ENCODE results near the gene BFSP1. TPM values are rescaled to one million over a fixed set of nuclear protein-coding genes. Genes with fewer than 3 reads are reported as not detected.

BFSP1 gene
- total RNA-seq, 4 donors from 2014 or later: 0.18 to 0.46 TPM; not detected in 2

DNA sequence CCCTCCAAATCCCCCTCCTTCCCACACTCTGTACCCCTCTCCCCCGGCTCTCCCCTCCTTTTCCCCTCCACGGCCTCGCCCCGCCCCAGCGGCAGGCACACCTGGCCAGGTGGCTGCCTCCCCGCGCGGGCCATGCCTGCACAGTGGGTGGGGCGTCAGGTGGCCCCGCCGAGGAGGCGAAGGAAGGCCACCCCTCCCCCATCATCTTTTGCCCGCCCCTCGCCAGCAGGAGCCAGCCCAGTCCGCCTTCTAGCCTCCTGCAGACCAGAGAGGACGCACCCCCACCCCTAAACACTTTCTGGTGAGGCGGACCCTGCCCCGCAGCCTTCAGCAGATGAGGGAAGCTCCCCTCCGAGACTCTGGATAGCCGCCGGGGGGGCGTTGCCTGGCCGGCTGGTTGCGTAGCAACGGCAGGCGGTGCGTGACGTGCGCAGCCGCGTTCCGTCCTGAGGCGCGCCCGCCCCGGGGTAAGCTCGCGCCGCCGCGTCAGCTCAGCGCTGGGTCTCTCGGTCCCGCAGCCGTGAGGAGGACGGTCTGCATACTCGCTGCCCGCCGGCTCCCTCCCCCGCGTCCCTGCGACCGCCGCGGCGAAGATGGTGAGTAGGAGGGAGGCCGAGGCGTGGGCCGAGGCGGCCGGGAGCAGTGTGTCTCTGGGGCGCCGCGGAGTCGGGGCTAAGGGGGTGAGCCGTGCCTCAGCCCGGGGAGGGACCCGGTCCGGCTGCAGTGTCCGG is 38.6 kb upstream of the BFSP1 start, which contains the start of gene DSTN:
Gene DSTN, plus strand, starts transcription at position 460 of the 731 bp plus-strand sequence. Its CDS starts 134 bp downstream, at position 594.
- ATAC-seq (peak; percentile 88 to 89), DNase-seq (peak; percentile 85 to 86)
- in situ Hi-C loops (cut with MboI; ENCODE audit: low sequenced_read_pairs in 4 of 4): no loop called here
- H3K9me3 ChIP-seq: no peaks in the 10 kb centered on the region
- intact Hi-C loops (cut with DNase I; ENCODE audit: low total_unique reads): loop anchor here (1.0 to 5.0 kb wide), 5 partner anchors 27 to 398 kb away; partner anchors contain the start of genes MGME1, RRBP1 and SNX5
- peaks cover 22 to 38% of the 10 kb centered on the region in 2 donors for H3K4me1 ChIP-seq
- no peaks in the 10 kb centered on the region for H3K36me3 ChIP-seq
- no peaks in the 10 kb centered on the region for H3K27me3 ChIP-seq
- TF ChIP-seq POLR2A (IDR thresholded peaks at IDR 0.05): peak; percentile 97 to 98
- TF ChIP-seq, protein P1, sequence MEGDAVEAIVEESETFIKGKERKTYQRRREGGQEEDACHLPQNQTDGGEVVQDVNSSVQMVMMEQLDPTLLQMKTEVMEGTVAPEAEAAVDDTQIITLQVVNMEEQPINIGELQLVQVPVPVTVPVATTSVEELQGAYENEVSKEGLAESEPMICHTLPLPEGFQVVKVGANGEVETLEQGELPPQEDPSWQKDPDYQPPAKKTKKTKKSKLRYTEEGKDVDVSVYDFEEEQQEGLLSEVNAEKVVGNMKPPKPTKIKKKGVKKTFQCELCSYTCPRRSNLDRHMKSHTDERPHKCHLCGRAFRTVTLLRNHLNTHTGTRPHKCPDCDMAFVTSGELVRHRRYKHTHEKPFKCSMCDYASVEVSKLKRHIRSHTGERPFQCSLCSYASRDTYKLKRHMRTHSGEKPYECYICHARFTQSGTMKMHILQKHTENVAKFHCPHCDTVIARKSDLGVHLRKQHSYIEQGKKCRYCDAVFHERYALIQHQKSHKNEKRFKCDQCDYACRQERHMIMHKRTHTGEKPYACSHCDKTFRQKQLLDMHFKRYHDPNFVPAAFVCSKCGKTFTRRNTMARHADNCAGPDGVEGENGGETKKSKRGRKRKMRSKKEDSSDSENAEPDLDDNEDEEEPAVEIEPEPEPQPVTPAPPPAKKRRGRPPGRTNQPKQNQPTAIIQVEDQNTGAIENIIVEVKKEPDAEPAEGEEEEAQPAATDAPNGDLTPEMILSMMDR (IDR thresholded peaks at IDR 0.05 in 4 of 5, conservative IDR thresholded peaks at IDR 0.05 in 1 of 5): peak in 1 of 5 experiments; percentile 10
- peak within 1 kb of the TSS; percentile 99 to 100 (median 99) for H3K27ac ChIP-seq
- peak within 1 kb of the TSS; percentile 96 to 99 (median 98) for H3K4me3 ChIP-seq

DNA sequence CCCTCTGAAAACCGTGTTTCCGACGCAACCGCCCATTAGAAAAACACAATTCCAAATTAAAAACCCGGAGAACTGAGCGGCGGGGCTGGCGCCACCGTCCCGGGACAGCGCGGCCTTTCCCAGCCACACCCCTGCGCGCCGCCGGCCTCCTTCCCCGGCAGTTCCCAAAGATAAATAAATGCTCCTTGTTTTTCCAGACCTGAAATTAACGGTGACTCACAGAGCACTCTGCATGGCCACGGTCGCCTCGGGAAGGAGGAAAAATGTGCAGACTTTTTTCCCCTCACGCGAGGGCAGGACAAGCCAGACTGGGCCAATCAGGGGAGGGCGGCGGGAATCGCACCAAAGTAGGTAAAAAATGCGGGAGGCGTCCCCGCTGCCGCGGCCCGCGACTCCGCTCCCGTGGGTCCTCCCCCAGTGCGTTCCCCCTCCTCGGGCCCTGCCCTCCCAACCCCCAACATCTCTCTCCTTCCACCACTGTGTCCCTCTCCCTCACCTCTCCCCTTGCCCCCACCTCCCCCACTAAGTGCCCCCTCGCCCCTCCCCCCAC is 37.9 kb upstream of the BFSP1 start:
- intact Hi-C loops (cut with DNase I; ENCODE audit: low total_unique reads): no loop called here
- Histone ChIP-seq H3K4me1 (peaks cover 20 to 38% of the 10 kb centered on the region in 2 donors), H3K4me3 (peak overlapping the region; percentile 96 to 99 (median 98)), H3K27ac (peak overlapping the region; percentile 99 to 100 (median 99)), H3K9me3 (no peaks in the 10 kb centered on the region), H3K27me3 (no peaks in the 10 kb centered on the region), H3K36me3 (no peaks in the 10 kb centered on the region)
- in situ Hi-C loops (cut with MboI; ENCODE audit: low sequenced_read_pairs in 4 of 4): no loop called here
- TF ChIP-seq, protein P1 (IDR thresholded peaks at IDR 0.05 in 4 of 5, conservative IDR thresholded peaks at IDR 0.05 in 1 of 5): no peak
- TF ChIP-seq POLR2A (IDR thresholded peaks at IDR 0.05): peak; percentile 46 to 73
- peak; percentile 61 to 71 for ATAC-seq
- peak; percentile 75 to 81 for DNase-seq

DNA sequence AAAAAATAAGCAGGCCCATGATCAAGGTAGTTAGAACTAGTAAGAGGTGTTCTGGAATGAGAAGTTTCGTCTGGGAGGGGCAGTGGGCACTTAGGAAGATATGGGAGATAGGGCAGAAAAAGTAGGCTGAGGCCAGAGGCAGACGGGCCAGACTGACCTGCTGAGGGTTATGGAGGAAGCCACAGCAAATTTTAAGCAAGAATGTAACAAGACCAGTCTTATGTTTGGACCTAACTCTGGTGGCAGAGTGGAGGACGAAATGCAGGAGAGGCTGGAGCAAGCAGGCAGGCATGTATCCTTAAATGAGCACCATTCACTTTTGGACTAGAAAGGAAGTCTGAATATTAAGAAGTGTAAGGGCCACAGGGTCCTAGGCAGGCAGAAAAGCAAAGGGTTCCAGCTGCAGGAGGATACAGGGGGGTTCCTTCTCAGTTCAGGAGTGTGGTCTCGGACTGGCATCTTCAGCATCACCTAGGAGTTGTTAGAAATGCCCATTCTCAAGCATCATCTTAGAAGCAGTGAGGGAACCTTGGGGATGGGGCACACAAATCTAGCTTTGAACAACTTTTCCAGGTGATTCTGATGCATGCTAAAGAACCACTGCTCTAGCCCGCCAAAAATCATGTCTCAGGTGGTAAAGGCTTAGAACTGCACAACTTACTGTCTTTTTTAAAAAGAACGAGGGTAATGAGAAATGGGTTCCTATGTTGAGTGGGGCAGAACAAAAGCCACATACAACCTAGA is 37.0 kb upstream of the BFSP1 start:
- Histone ChIP-seq H3K27ac (peak overlapping the region; percentile 99 to 100 (median 99)), H3K27me3 (no peaks in the 10 kb centered on the region), H3K4me3 (peak overlapping the region; percentile 96 to 99 (median 98)), H3K36me3 (no peaks in the 10 kb centered on the region), H3K9me3 (no peaks in the 10 kb centered on the region), H3K4me1 (peaks cover 15 to 33% of the 10 kb centered on the region in 2 donors)
- no peak for ATAC-seq
- TF ChIP-seq, protein P1 (IDR thresholded peaks at IDR 0.05 in 4 of 5, conservative IDR thresholded peaks at IDR 0.05 in 1 of 5): no peak
- TF ChIP-seq POLR2A (IDR thresholded peaks at IDR 0.05): no peak
- no peak for DNase-seq
- in situ Hi-C loops (cut with MboI; ENCODE audit: low sequenced_read_pairs in 4 of 4): no loop called here
- intact Hi-C loops (cut with DNase I; ENCODE audit: low total_unique reads): no loop called here

DNA sequence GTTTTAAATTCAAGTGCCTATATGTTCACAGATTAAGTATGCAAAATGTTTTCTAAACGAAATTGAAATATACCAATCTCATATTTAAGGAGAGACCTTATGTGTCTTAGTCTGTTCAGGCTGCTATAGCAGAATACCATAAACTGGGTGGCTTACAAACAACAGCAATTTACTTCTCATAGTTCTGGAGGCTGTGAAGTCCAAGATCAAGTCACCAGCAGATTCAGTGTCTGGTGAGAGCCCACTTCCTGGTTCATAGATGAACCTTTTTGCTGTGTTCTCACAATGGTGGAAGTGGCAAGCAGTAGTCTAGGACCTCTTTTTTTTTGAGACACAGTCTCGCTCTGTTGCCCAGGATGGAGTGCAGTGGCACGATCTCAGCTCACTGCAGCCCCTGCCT is 35.2 kb upstream of the BFSP1 start:
- Histone ChIP-seq H3K9me3 (no peaks in the 10 kb centered on the region), H3K4me1 (peaks cover 13 to 16% of the 10 kb centered on the region in 2 donors), H3K4me3 (no peak overlapping the region), H3K27me3 (no peaks in the 10 kb centered on the region), H3K27ac (no peak overlapping the region), H3K36me3 (no peaks in the 10 kb centered on the region)
- DNase-seq (no peak), ATAC-seq (no peak)
- TF ChIP-seq POLR2A (IDR thresholded peaks at IDR 0.05): no peak
- TF ChIP-seq, protein P1 (IDR thresholded peaks at IDR 0.05 in 4 of 5, conservative IDR thresholded peaks at IDR 0.05 in 1 of 5): no peak
- in situ Hi-C loops (cut with MboI; ENCODE audit: low sequenced_read_pairs in 4 of 4): no loop called here
- intact Hi-C loops (cut with DNase I; ENCODE audit: low total_unique reads): no loop called here
